Fibroblast of lung (primary cell): ENCODE data around the gene BABAM2. TPM values are rescaled to one million over a fixed set of nuclear protein-coding genes. Genes with fewer than 3 reads are reported as not detected.
"Not testable (repeated sequence)": the region's sequence is repeated elsewhere in the genome, so short reads cannot be mapped to it uniquely, and the experiment has no call there.

Source experiments
- DNase-seq, 2 donors: peaks; one replicate each; pipeline versions ENCODE4 v3.0.0 to v3.0.0-alpha.2; 2010; ENCODE audit warnings: low read depth in 2 of 2
- H2AFZ ChIP-seq: 2 replicates; pipeline ENCODE4 v1.5.1; 2012; ENCODE audit warnings: low read length, control low read depth, inconsistent platforms
- H3K27ac ChIP-seq: 2 replicates; pipeline ENCODE4 v1.5.1; 2011; ENCODE audit warnings: low read length, control low read depth; ENCODE audit not compliant: insufficient read depth
- H3K27me3 ChIP-seq: 2 replicates; pipeline ENCODE4 v1.5.1; 2011; ENCODE audit warnings: mild to moderate bottlenecking, low read length; ENCODE audit not compliant: control insufficient read depth, insufficient read depth
- H3K36me3 ChIP-seq: 2 replicates; pipeline ENCODE4 v1.5.1; 2011; ENCODE audit warnings: low read length; ENCODE audit not compliant: control insufficient read depth, insufficient read depth
- H3K4me1 ChIP-seq: 2 replicates; pipeline ENCODE4 v1.5.1; 2011; ENCODE audit warnings: low read length; ENCODE audit not compliant: control insufficient read depth, insufficient read depth; ENCODE audit errors: extremely low read depth
- H3K4me2 ChIP-seq: 2 replicates; pipeline ENCODE4 v1.5.1; 2011; ENCODE audit warnings: low read length, control low read depth; ENCODE audit not compliant: insufficient read depth; ENCODE audit errors: extremely low read depth
- H3K4me3 ChIP-seq, 4 experiments: fragments of 200-600 bp in 1 of 4; sonication (generic) in 1 of 4; replicated peaks in 1 of 4; 2 replicates each; pipeline ENCODE4 v1.5.1; 2011 to 2016; ENCODE audit warnings: low read length in 4 of 4, low read depth in 3 of 4, mild to moderate bottlenecking in 3 of 4, control low read depth in 2 of 4, inconsistent platforms in 1 of 4, mixed read lengths in 1 of 4; ENCODE audit not compliant: insufficient read depth in 1 of 4; ENCODE audit errors: control extremely low read depth in 1 of 4
- H3K79me2 ChIP-seq: 2 replicates; pipeline ENCODE4 v1.5.1; 2012; ENCODE audit warnings: mild to moderate bottlenecking, low read length, inconsistent platforms; ENCODE audit not compliant: control insufficient read depth, insufficient read depth
- H3K9ac ChIP-seq: 2 replicates; pipeline ENCODE4 v1.5.1; 2011; ENCODE audit warnings: mild to moderate bottlenecking, low read length, control low read depth; ENCODE audit not compliant: insufficient read depth
- H3K9me3 ChIP-seq: 2 replicates; pipeline ENCODE4 v1.5.1; 2012; ENCODE audit warnings: low read depth, low read length; ENCODE audit not compliant: control insufficient read depth, insufficient read depth
- H4K20me1 ChIP-seq: 2 replicates; pipeline ENCODE4 v1.5.1; 2011; ENCODE audit warnings: low read length; ENCODE audit not compliant: control insufficient read depth, insufficient read depth; ENCODE audit errors: extremely low read depth
- EZH2 ChIP-seq: IDR thresholded peaks from 2 replicates; pipeline ENCODE4 v1.5.1; 2012; ENCODE audit warnings: low read length, control low read depth, mild to moderate bottlenecking; ENCODE audit errors: missing control alignments
- polyA plus RNA-seq, 2 donors: library from polyadenylated mRNA; depleted of rRNA in 1 of 2; stranded (reverse) in 1 of 2; unstranded in 1 of 2; fragments of >200 nt; gene quantifications; 2 replicates each; pipeline ENCODE4 v1.2.1, GENCODE V29; 2011 to 2012; ENCODE audit warnings: missing spikeins in 1 of 2
- total RNA-seq: library from RNA; depleted of rRNA; stranded (reverse); fragments of >200 nt; gene quantifications from 2 replicates; pipeline ENCODE4 v1.2.1, GENCODE V29; 2014
- TF ChIP-seq, protein P1 (sequence below), 2 donors: IDR thresholded peaks in 1 of 2; conservative IDR thresholded peaks in 1 of 2; 1 replicate in 1 of 2; 2 replicates in 1 of 2; pipeline ENCODE4 v1.5.1; 2011 to 2012; ENCODE audit warnings: low read length in 2 of 2, control low read depth in 1 of 2, inconsistent platforms in 1 of 2, low read depth in 1 of 2, mild to moderate bottlenecking in 1 of 2

Gene BABAM2
- total and polyA plus RNA-seq, 2 donors (not counting 1 experiment from before 2014, with no cell fraction given): 25.6 to 33.4 TPM

DNA sequence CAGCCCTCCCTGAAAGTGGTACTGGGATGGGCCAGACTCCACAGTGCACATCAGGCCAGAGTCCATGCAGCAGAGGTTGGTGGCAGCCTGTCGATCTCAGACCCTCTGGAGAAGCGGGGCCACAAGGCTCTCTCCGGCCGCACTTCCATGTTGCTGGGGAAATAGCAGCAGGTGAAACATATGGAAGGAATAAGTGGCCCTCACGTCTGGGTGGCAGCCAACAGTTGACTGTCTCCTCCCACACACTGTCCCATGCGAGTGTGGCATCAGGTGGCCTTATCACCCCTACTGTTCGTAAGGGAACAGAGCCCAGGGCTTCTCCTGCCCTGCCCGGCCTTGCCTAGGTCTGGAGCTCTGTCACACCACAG lies 444.0 kb downstream of the BABAM2 start:
- TF ChIP-seq EZH2: no peak
- Histone ChIP-seq H3K4me1 (peaks cover 5% of the 10 kb centered on the region), H3K9me3 (no peaks in the 10 kb centered on the region), H3K79me2 (no peaks in the 10 kb centered on the region), H2AFZ (no peak overlapping the region), H3K4me3 (no peak overlapping the region), H3K4me2 (no peak overlapping the region), H3K27ac (no peak overlapping the region), H4K20me1 (no peaks in the 10 kb centered on the region), H3K9ac (no peak overlapping the region), H3K36me3 (no peaks in the 10 kb centered on the region), H3K27me3 (no peaks in the 10 kb centered on the region)
- no peak for DNase-seq

DNA sequence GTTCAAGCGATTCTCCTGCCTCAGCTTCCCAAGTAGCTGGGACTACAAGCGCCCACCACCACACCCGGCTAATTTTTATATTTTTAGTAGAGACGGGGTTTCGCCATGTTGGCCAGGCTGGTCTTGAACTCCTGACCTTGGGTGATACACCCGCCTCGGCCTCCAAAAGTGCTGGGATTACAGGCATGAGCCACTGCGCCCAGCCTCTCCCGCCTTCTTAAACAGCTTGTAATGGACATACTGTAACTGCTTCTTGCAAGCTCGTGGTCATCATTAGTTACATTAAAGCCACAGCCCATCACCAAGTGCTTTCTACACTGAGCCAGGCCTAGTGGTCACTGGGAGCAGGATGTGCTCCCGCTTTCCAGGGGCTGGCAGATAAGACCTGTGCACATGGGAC lies 444.7 kb downstream of the BABAM2 start:
- H3K79me2 ChIP-seq, H4K20me1 ChIP-seq, H3K9me3 ChIP-seq, H3K4me1 ChIP-seq, H3K4me2 ChIP-seq, H3K4me3 ChIP-seq, H3K27me3 ChIP-seq, H3K27ac ChIP-seq, DNase-seq, H2AFZ ChIP-seq, H3K36me3 ChIP-seq, H3K9ac ChIP-seq: not testable (repeated sequence)

DNA sequence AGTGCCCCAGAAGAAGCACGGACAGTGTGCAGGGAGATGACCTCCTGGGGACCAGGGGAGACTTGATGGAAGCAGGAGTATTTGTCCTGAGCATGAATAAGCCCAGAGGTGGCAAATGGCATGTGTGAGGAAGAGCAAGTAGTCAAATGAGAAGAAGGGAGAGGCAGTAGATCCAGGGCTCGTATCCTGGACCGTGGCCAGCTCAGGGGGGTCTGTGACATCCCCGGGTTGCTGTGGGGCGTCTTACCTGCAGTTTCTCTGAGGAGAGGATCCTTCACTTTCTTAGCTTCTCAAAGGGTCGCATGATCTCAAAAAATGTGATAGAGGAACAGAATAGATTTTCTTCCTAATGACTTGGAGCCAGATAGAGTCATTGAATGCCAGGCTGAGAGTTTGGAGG lies 445.1 kb downstream of the BABAM2 start:
- no peak overlapping the region for H3K4me2 ChIP-seq
- no peaks in the 10 kb centered on the region for H4K20me1 ChIP-seq
- H3K79me2 ChIP-seq: no peaks in the 10 kb centered on the region
- no peak overlapping the region for H3K27ac ChIP-seq
- no peak overlapping the region for H2AFZ ChIP-seq
- no peaks in the 10 kb centered on the region for H3K9me3 ChIP-seq
- no peaks in the 10 kb centered on the region for H3K27me3 ChIP-seq
- H3K4me1 ChIP-seq: peaks cover 5% of the 10 kb centered on the region
- no peak overlapping the region for H3K9ac ChIP-seq
- TF ChIP-seq EZH2: no peak
- TF ChIP-seq, protein P1, sequence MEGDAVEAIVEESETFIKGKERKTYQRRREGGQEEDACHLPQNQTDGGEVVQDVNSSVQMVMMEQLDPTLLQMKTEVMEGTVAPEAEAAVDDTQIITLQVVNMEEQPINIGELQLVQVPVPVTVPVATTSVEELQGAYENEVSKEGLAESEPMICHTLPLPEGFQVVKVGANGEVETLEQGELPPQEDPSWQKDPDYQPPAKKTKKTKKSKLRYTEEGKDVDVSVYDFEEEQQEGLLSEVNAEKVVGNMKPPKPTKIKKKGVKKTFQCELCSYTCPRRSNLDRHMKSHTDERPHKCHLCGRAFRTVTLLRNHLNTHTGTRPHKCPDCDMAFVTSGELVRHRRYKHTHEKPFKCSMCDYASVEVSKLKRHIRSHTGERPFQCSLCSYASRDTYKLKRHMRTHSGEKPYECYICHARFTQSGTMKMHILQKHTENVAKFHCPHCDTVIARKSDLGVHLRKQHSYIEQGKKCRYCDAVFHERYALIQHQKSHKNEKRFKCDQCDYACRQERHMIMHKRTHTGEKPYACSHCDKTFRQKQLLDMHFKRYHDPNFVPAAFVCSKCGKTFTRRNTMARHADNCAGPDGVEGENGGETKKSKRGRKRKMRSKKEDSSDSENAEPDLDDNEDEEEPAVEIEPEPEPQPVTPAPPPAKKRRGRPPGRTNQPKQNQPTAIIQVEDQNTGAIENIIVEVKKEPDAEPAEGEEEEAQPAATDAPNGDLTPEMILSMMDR (conservative IDR thresholded peaks at IDR 0.05 in 1 of 2, IDR thresholded peaks at IDR 0.05 in 1 of 2; ENCODE audit: low read depth in 1 of 2, low read length in 2 of 2): no peak
- no peak overlapping the region for H3K4me3 ChIP-seq
- H3K36me3 ChIP-seq: no peaks in the 10 kb centered on the region
- no peak for DNase-seq

DNA sequence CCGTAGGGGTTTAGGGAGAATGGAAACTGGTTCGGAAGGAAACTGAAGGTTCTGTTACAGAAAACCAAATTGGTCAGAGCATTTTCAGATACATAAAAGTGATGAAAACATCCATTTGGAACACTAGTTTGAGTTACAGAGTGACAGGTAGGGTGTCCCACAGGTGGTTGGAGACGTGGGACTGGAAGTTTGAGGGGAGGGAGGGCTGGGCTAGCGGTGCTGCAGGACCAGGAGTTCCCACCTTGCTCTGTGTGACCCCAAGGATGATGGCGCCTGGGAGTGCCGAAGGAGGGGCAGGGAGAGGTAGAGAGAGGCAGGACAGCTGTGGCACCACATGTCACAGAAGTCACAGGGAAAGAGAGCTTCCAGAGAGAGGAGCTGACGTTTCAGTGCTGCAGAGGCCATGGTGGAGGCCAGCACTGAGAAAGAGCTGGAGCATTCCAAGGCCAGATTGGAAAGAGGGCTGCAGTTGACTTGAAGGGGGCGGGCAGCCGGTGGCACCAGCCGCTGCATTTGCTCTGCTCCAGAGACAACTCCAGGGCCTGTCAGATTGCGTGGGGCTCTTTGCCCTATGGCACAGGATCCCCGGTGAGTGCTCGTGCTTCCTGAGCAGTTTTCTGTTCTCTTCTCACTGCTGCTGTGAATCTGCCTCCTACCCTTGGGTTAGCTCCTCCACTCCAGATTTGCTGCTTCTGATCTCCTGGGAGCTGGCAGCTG lies 445.9 kb downstream of the BABAM2 start:
- no peak for DNase-seq
- H3K27ac ChIP-seq: no peak overlapping the region
- no peaks in the 10 kb centered on the region for H3K9me3 ChIP-seq
- no peak overlapping the region for H2AFZ ChIP-seq
- no peak overlapping the region for H3K4me2 ChIP-seq
- no peaks in the 10 kb centered on the region for H3K27me3 ChIP-seq
- H3K4me3 ChIP-seq: no peak overlapping the region
- no peaks in the 10 kb centered on the region for H3K36me3 ChIP-seq
- no peak overlapping the region for H3K9ac ChIP-seq
- H3K79me2 ChIP-seq: no peaks in the 10 kb centered on the region
- H3K4me1 ChIP-seq: peaks cover 5% of the 10 kb centered on the region
- no peaks in the 10 kb centered on the region for H4K20me1 ChIP-seq
- TF ChIP-seq EZH2: no peak
- TF ChIP-seq, protein P1 (conservative IDR thresholded peaks at IDR 0.05 in 1 of 2, IDR thresholded peaks at IDR 0.05 in 1 of 2; ENCODE audit: low read depth in 1 of 2, low read length in 2 of 2): no peak
